Esophagus squamous epithelium (tissue), 5 donors: ENCODE results near the gene SRPRB. TPM values are rescaled to one million over a fixed set of nuclear protein-coding genes. Genes with fewer than 3 reads are reported as not detected.

Source experiments
- DNase-seq: peaks from one replicate; lab custom pipeline; 2025; lab: John Stamatoyannopoulos, UW
- H3K27ac ChIP-seq, 4 donors: fragments of 200-600 bp; sonication (generic); one replicate each; pipeline ENCODE4 v1.5.1; 2016 to 2019; ENCODE audit warnings: mild to moderate bottlenecking in 1 of 4
- H3K27me3 ChIP-seq, 4 donors: fragments of 200-600 bp; sonication (generic); 1 replicate in 3 of 4; 2 replicates in 1 of 4; pipeline versions ENCODE4 v1.5.1 to v1.6.0; 2017 to 2021; ENCODE audit warnings: antibody characterized with exemption in 1 of 4
- H3K36me3 ChIP-seq, 3 donors: fragments of 200-600 bp; sonication (generic); one replicate each; pipeline ENCODE4 v1.5.1; 2016 to 2019
- H3K4me1 ChIP-seq, 3 donors: fragments of 200-600 bp; sonication (generic); one replicate each; pipeline ENCODE4 v1.5.1; 2017 to 2019
- H3K4me3 ChIP-seq, 4 donors: fragments of 200-600 bp; sonication (generic); 1 replicate in 3 of 4; 2 replicates in 1 of 4; pipeline ENCODE4 v1.5.1; 2016 to 2019; ENCODE audit warnings: mild to moderate bottlenecking in 2 of 4, moderate library complexity in 1 of 4
- H3K9me3 ChIP-seq, 3 donors: fragments of 200-600 bp; sonication (generic); one replicate each; pipeline ENCODE4 v1.5.1; 2016 to 2019
- CTCF ChIP-seq, 6 experiments: fragments of 450-650 bp in 4 of 6; fragments of 200-600 bp in 2 of 6; sonication (generic) in 2 of 6; IDR thresholded peaks; one replicate each; pipeline ENCODE4 v1.5.1; 2016 to 2019; ENCODE audit warnings: antibody characterized with exemption in 6 of 6, mild to moderate bottlenecking in 4 of 6, moderate library complexity in 4 of 6
- POLR2A ChIP-seq, 4 donors: fragments of 450-650 bp; IDR thresholded peaks; one replicate each; pipeline ENCODE4 v1.6.1; 2017; ENCODE audit warnings: antibody characterized with exemption in 4 of 4, mild to moderate bottlenecking in 4 of 4, moderate library complexity in 3 of 4
- WGBS, 2 donors: methylation state at CpG; one replicate each; pipeline ENCODE4 v1.1.5; 2018; 5-methylcytosine and 5-hydroxymethylcytosine counted together
- intact Hi-C: fragments of 100-400 bp; cut with DNase I; formaldehyde crosslinking; loops from one replicate; pipeline ENCODE4 v1.15.0; 2022
- total RNA-seq, 4 donors: library from RNA; depleted of rRNA; stranded (reverse); fragments of >200 nt; gene quantifications; one replicate each; pipeline ENCODE4 v1.1.0, GENCODE V29; 2016
- donor health status: DM: yes; HTN: yes; CAD: no.

Gene SRPRB
- total RNA-seq, 4 donors from 2014 or later, result 25.1 to 107 (median 44.1) TPM

- TF ChIP-seq CTCF (IDR thresholded peaks at IDR 0.05) (no peak), POLR2A (IDR thresholded peaks at IDR 0.05) (no peak)
- Histone ChIP-seq H3K9me3 (no peaks in the 10 kb centered on the region), H3K4me1 (no peaks in the 10 kb centered on the region), H3K27ac (no peak overlapping the region), H3K36me3 (peaks cover 0 to 8% (median 0%) of the 10 kb centered on the region in 3 donors), H3K4me3 (no peak overlapping the region), H3K27me3 (no peaks in the 10 kb centered on the region)
- intact Hi-C loops, result no loop called here
- no peak for DNase-seq
- 70 to 92% methylated on average over 4 to 7 of the region's 7 CpGs for WGBS, 2 donors
Measured at GRCh38 chr3:133843634-133844033, 38.0 kb downstream of the SRPRB start.

- Histone ChIP-seq H3K27me3 (no peaks in the 10 kb centered on the region), H3K27ac (no peak overlapping the region), H3K36me3 (no peaks in the 10 kb centered on the region), H3K9me3 (no peaks in the 10 kb centered on the region), H3K4me3 (no peak overlapping the region), H3K4me1 (no peaks in the 10 kb centered on the region)
- no peak for DNase-seq
- intact Hi-C loops, result no loop called here
- no peak for TF ChIP-seq CTCF (IDR thresholded peaks at IDR 0.05)
- TF ChIP-seq POLR2A (IDR thresholded peaks at IDR 0.05), result no peak
- 94 to 95% methylated on average over 4 of the region's 4 CpGs for WGBS, 2 donors
Measured at GRCh38 chr3:133845127-133845526, 39.5 kb downstream of the SRPRB start.

- Histone ChIP-seq H3K4me1 (no peaks in the 10 kb centered on the region), H3K27me3 (no peaks in the 10 kb centered on the region), H3K36me3 (no peaks in the 10 kb centered on the region), H3K27ac (no peak overlapping the region), H3K9me3 (no peaks in the 10 kb centered on the region), H3K4me3 (no peak overlapping the region)
- no peak for DNase-seq
- TF ChIP-seq CTCF (IDR thresholded peaks at IDR 0.05), result no peak
- TF ChIP-seq POLR2A (IDR thresholded peaks at IDR 0.05), result no peak
- intact Hi-C loops, result no loop called here
Measured at GRCh38 chr3:133849346-133849745, 43.7 kb downstream of the SRPRB start.

GRCh38 chr3:133850034-133850433 is 44.4 kb downstream of the SRPRB start:
- intact Hi-C loops, result no loop called here
- Histone ChIP-seq H3K27ac (no peak overlapping the region), H3K9me3 (no peaks in the 10 kb centered on the region), H3K36me3 (no peaks in the 10 kb centered on the region), H3K4me3 (no peak overlapping the region), H3K27me3 (no peaks in the 10 kb centered on the region), H3K4me1 (no peaks in the 10 kb centered on the region)
- 75 to 94% methylated on average over 1 of the region's 1 CpG for WGBS, 2 donors
- no peak for DNase-seq
- TF ChIP-seq POLR2A (IDR thresholded peaks at IDR 0.05), result no peak
- no peak for TF ChIP-seq CTCF (IDR thresholded peaks at IDR 0.05)

GRCh38 chr3:133851266-133851906 is 45.8 kb downstream of the SRPRB start:
- WGBS, 2 donors, result 64 to 66% methylated on average over 5 of the region's 5 CpGs
- no peaks in the 10 kb centered on the region for H3K36me3 ChIP-seq
- TF ChIP-seq CTCF (IDR thresholded peaks at IDR 0.05), result no peak
- no peak for TF ChIP-seq POLR2A (IDR thresholded peaks at IDR 0.05)
- H3K27ac ChIP-seq, result no peak overlapping the region
- no peak overlapping the region for H3K4me3 ChIP-seq
- intact Hi-C loops, result no loop called here
- H3K27me3 ChIP-seq, result no peaks in the 10 kb centered on the region
- no peaks in the 10 kb centered on the region for H3K9me3 ChIP-seq
- DNase-seq, result no peak
- no peaks in the 10 kb centered on the region for H3K4me1 ChIP-seq
